ENCODE measurements around the gene SLC9A2.

GRCh38 chr2:102604769-102605168 lies 14.6 kb upstream of the SLC9A2 start:
- TF ChIP-seq CTCF (IDR thresholded peaks at IDR 0.05) = no peak
- TF ChIP-seq ZFX (IDR thresholded peaks at IDR 0.05; ENCODE audit: borderline replicate concordance) = no peak

Data from 22Rv1 (cell line).